ENCODE data around the gene MORN4. TPM values are rescaled to one million over a fixed set of nuclear protein-coding genes. Genes with fewer than 3 reads are reported as not detected.

The MORN4 gene
- total and polyA plus RNA-seq, 2 of the 13 experiments (the other 11 are each of a cell fraction or from before 2014, with no cell fraction given), result 3.4 to 9.1 TPM

- TF ChIP-seq BCL6 (CRISPR knock-in tag; IDR thresholded peaks at IDR 0.05), result no peak
- TF ChIP-seq ADNP (CRISPR knock-in tag; IDR thresholded peaks at IDR 0.05), result no peak
- no peak for TF ChIP-seq GRHL1 (CRISPR knock-in tag; conservative IDR thresholded peaks at IDR 0.05)
- TF ChIP-seq ZBTB3 (CRISPR knock-in tag; IDR thresholded peaks at IDR 0.05; ENCODE audit: borderline replicate concordance, low read depth), result no peak
- TF ChIP-seq PLRG1 (conservative IDR thresholded peaks at IDR 0.05), result no peak
- TF ChIP-seq ZNF598 (CRISPR knock-in tag; IDR thresholded peaks at IDR 0.05; ENCODE audit: borderline replicate concordance), result no peak; the same call in 1 of the 2 replicates
- TF ChIP-seq KMT2A (CRISPR knock-in tag; IDR thresholded peaks at IDR 0.05), result peak; percentile 77
- peak; percentile 56; the same call in 1 of the 2 replicates for TF ChIP-seq SIN3A (IDR thresholded peaks at IDR 0.05; ENCODE audit: borderline replicate concordance, low read depth, low read length)
- TF ChIP-seq ZBTB33 (CRISPR knock-in tag; IDR thresholded peaks at IDR 0.05), result no peak
- TF ChIP-seq PHB2 (IDR thresholded peaks at IDR 0.05; ENCODE audit: partially characterized antibody), result no peak
- TF ChIP-seq DZIP1 (CRISPR knock-in tag; IDR thresholded peaks at IDR 0.05), result no peak
- peak; percentile 92; the same call in 1 of the 2 replicates for TF ChIP-seq ZBTB4 (CRISPR knock-in tag; IDR thresholded peaks at IDR 0.05; ENCODE audit: borderline replicate concordance)
- no peak for TF ChIP-seq NFKBIZ (CRISPR knock-in tag; IDR thresholded peaks at IDR 0.05)
- no peak for TF ChIP-seq AHR (CRISPR knock-in tag; IDR thresholded peaks at IDR 0.05)
- TF ChIP-seq SNAPC5 (CRISPR knock-in tag; IDR thresholded peaks at IDR 0.05; ENCODE audit: borderline replicate concordance), result no peak
- no peak for TF ChIP-seq ZNF17 (CRISPR knock-in tag; IDR thresholded peaks at IDR 0.05)
- TF ChIP-seq SSRP1 (CRISPR knock-in tag; IDR thresholded peaks at IDR 0.05), result no peak
- TF ChIP-seq TFAP4 (IDR thresholded peaks at IDR 0.05; ENCODE audit: borderline replicate concordance, low read depth), result peak; percentile 7; the same call in 1 of the 2 replicates
Measured at GRCh38 chr10:97632949-97633884, at the start of gene MORN4 (continued).

All from HepG2 (cell line).